ENCODE measurements around the gene UGT1A1.
"Not testable (repeated sequence)": the region's sequence is repeated elsewhere in the genome, so short reads cannot be mapped to it uniquely, and the experiment has no call there.

The UGT1A1 gene

DNA sequence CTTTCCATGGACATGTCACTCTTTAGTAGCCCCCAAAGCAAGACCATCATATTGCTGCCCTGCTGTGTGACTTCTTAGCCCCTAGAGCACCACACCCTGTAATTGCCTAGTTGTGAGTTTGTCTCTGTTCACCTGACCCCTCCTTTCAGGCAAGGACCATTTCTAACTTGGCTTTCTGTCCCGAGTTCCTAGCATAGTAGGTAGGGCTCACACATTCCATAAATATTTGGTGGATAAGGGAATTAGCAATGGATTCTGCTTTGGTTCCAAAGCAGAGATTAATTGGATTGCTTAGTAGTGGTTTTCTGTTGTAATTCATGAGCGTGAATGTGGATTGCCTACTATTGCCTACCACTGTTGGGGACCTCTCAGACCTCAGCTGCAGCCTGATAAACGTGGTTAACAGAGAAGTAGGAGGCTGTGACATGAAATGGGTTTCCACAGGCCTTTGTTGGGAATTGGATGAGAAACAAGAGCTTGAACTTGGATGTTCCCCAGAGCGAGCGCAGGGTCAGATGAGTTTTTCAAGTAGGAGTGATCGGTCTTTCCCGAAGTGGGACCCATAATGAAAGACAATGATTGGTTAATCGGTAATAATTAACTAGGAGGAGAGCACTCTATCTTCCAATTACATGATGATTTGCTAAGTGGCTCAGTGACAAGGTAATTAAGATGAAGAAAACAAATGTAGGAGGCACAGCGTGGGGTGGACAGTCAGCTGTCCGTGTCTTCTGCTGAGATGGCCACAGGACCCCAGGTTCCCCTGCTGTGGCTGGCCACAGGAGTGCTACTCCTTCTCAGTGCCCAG lies 13.4 kb upstream of the UGT1A1 start:
- H2BK15ac ChIP-seq (ENCODE audit: low read depth, poor library complexity, severe bottlenecking) = no peak overlapping the region
- H3K23ac ChIP-seq (ENCODE audit: low read length in 2 of 2) = no peak overlapping the region
- no peak overlapping the region for H2BK120ac ChIP-seq (ENCODE audit: low read depth, low read length)
- no peak overlapping the region for H3K4me2 ChIP-seq (ENCODE audit: low read length, poor library complexity, severe bottlenecking)
- peaks cover under 1 to 15% of the 10 kb centered on the region in 2 experiments for H3K27me3 ChIP-seq (ENCODE audit: control insufficient read depth in 1 of 2, insufficient read depth in 1 of 2, low read length in 2 of 2)
- no peaks in the 10 kb centered on the region for H3K9me3 ChIP-seq (ENCODE audit: control insufficient read depth, low read length)
- no peak overlapping the region for H2BK12ac ChIP-seq (ENCODE audit: low read length in 2 of 2)
- H3K79me1 ChIP-seq (replicated peaks; ENCODE audit: low read length, poor library complexity, severe bottlenecking) = no peaks in the 10 kb centered on the region
- peaks cover 2% of the 10 kb centered on the region for H3K4me1 ChIP-seq (ENCODE audit: control insufficient read depth, insufficient read depth, low read depth, low read length)
- H2AK5ac ChIP-seq (ENCODE audit: low read length, severe bottlenecking) = no peak overlapping the region
- no peak overlapping the region for H2AFZ ChIP-seq (ENCODE audit: low read depth, low read length)
- H3K36me3 ChIP-seq (ENCODE audit: control insufficient read depth in 1 of 2, insufficient read depth in 2 of 2, low read depth in 1 of 2, low read length in 2 of 2) = no peaks in the 10 kb centered on the region
- H3K4ac ChIP-seq (ENCODE audit: low read depth in 1 of 2, low read length in 2 of 2) = no peak overlapping the region
- no peak overlapping the region for H3K14ac ChIP-seq (ENCODE audit: low read length in 2 of 2)
- no peak overlapping the region for H3K9ac ChIP-seq (ENCODE audit: low read length)
- no peak overlapping the region for H2BK5ac ChIP-seq (ENCODE audit: low read depth, low read length, poor library complexity, severe bottlenecking)
- no peak overlapping the region for H4K91ac ChIP-seq (ENCODE audit: low read length)
- no peak overlapping the region for H3K4me3 ChIP-seq (ENCODE audit: insufficient read depth in 1 of 2, low read depth in 1 of 2, low read length in 2 of 2)
- WGBS = 64% methylated on average over 10 of the region's 10 CpGs
- DNase-seq = no peak
- H4K8ac ChIP-seq (ENCODE audit: low read length) = no peak overlapping the region
- H3K18ac ChIP-seq (ENCODE audit: low read depth in 1 of 2, low read length in 2 of 2) = no peak overlapping the region
- no peak overlapping the region for H3K27ac ChIP-seq (ENCODE audit: low read length, poor library complexity, severe bottlenecking)

DNA sequence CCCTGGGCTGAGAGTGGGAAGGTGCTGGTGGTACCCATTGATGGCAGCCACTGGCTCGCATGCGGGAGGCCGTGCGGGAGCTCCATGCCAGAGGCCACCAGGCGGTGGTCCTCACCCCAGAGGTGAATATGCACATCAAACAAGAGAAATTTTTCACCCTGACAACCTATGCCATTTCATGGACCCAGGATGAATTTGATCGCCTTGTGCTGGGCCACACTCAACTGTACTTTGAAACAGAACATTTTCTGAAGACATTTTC lies 12.9 kb upstream of the UGT1A1 start:
- no peak overlapping the region for H2BK12ac ChIP-seq (ENCODE audit: low read length in 2 of 2)
- peaks cover 2% of the 10 kb centered on the region for H3K4me1 ChIP-seq (ENCODE audit: control insufficient read depth, insufficient read depth, low read depth, low read length)
- H3K14ac ChIP-seq (ENCODE audit: low read length in 2 of 2) = no peak overlapping the region
- no peak overlapping the region for H2BK15ac ChIP-seq (ENCODE audit: low read depth, poor library complexity, severe bottlenecking)
- H3K18ac ChIP-seq (ENCODE audit: low read depth in 1 of 2, low read length in 2 of 2) = no peak overlapping the region
- no peak overlapping the region for H3K9ac ChIP-seq (ENCODE audit: low read length)
- no peak overlapping the region for H4K8ac ChIP-seq (ENCODE audit: low read length)
- no peak overlapping the region for H4K91ac ChIP-seq (ENCODE audit: low read length)
- H3K79me1 ChIP-seq (replicated peaks; ENCODE audit: low read length, poor library complexity, severe bottlenecking) = no peaks in the 10 kb centered on the region
- H3K27ac ChIP-seq (ENCODE audit: low read length, poor library complexity, severe bottlenecking) = no peak overlapping the region
- peaks cover 0 to 10% of the 10 kb centered on the region in 2 experiments for H3K27me3 ChIP-seq (ENCODE audit: control insufficient read depth in 1 of 2, insufficient read depth in 1 of 2, low read length in 2 of 2)
- H3K36me3 ChIP-seq (ENCODE audit: control insufficient read depth in 1 of 2, insufficient read depth in 2 of 2, low read depth in 1 of 2, low read length in 2 of 2) = no peaks in the 10 kb centered on the region
- H3K23ac ChIP-seq (ENCODE audit: low read length in 2 of 2) = no peak overlapping the region
- H3K4me2 ChIP-seq (ENCODE audit: low read length, poor library complexity, severe bottlenecking) = no peak overlapping the region
- no peak overlapping the region for H3K4ac ChIP-seq (ENCODE audit: low read depth in 1 of 2, low read length in 2 of 2)
- no peak overlapping the region for H2BK120ac ChIP-seq (ENCODE audit: low read depth, low read length)
- 89% methylated on average over 6 of the region's 6 CpGs for WGBS
- H2AK5ac ChIP-seq (ENCODE audit: low read length, severe bottlenecking) = no peak overlapping the region
- no peak for DNase-seq
- H3K4me3 ChIP-seq (ENCODE audit: insufficient read depth in 1 of 2, low read depth in 1 of 2, low read length in 2 of 2) = no peak overlapping the region
- H2BK5ac ChIP-seq (ENCODE audit: low read depth, low read length, poor library complexity, severe bottlenecking) = no peak overlapping the region
- no peaks in the 10 kb centered on the region for H3K9me3 ChIP-seq (ENCODE audit: control insufficient read depth, low read length)
- H2AFZ ChIP-seq (ENCODE audit: low read depth, low read length) = no peak overlapping the region

DNA sequence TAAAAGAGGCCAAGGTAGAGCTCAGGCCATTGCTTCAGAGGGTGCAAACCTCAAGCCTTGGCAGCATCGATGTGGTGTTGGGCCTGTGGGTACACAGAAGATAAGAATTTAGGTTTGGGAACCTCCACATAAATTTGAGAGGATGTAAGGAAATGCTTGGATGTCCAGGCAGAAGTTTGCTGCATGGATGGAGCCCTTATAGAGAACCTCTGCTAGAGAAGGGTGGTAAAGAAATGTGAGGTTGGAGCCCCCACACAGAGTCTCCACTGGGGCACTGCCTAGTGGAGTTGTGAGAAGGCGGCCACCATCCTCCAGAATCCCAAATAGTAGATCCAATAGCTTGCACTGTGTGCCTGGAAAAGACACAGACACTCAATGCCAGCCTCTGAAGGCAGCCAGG lies 9.4 kb upstream of the UGT1A1 start:
- not testable (repeated sequence) for H2AFZ ChIP-seq (ENCODE audit: low read depth, low read length); H3K27ac ChIP-seq (ENCODE audit: low read length, poor library complexity, severe bottlenecking); H2BK5ac ChIP-seq (ENCODE audit: low read depth, low read length, poor library complexity, severe bottlenecking); H3K18ac ChIP-seq (ENCODE audit: low read depth in 1 of 2, low read length in 2 of 2); H2BK120ac ChIP-seq (ENCODE audit: low read depth, low read length); H3K4me1 ChIP-seq (ENCODE audit: control insufficient read depth, insufficient read depth, low read depth, low read length); DNase-seq; H2BK12ac ChIP-seq (ENCODE audit: low read length in 2 of 2); H2BK15ac ChIP-seq (ENCODE audit: low read depth, poor library complexity, severe bottlenecking); H2AK5ac ChIP-seq (ENCODE audit: low read length, severe bottlenecking); H3K9ac ChIP-seq (ENCODE audit: low read length); H3K79me1 ChIP-seq (replicated peaks; ENCODE audit: low read length, poor library complexity, severe bottlenecking); H3K9me3 ChIP-seq (ENCODE audit: control insufficient read depth, low read length); H3K4ac ChIP-seq (ENCODE audit: low read depth in 1 of 2, low read length in 2 of 2); H3K4me2 ChIP-seq (ENCODE audit: low read length, poor library complexity, severe bottlenecking); H4K91ac ChIP-seq (ENCODE audit: low read length); H3K23ac ChIP-seq (ENCODE audit: low read length in 2 of 2); H3K36me3 ChIP-seq (ENCODE audit: control insufficient read depth in 1 of 2, insufficient read depth in 2 of 2, low read depth in 1 of 2, low read length in 2 of 2); H3K4me3 ChIP-seq (ENCODE audit: insufficient read depth in 1 of 2, low read depth in 1 of 2, low read length in 2 of 2); H4K8ac ChIP-seq (ENCODE audit: low read length); H3K14ac ChIP-seq (ENCODE audit: low read length in 2 of 2)
- H3K27me3 ChIP-seq (ENCODE audit: control insufficient read depth in 1 of 2, insufficient read depth in 1 of 2, low read length in 2 of 2) = peaks cover 0 to 14% of the 10 kb centered on the region in 2 experiments
- WGBS = 37% methylated on average over 2 of the region's 2 CpGs

DNA sequence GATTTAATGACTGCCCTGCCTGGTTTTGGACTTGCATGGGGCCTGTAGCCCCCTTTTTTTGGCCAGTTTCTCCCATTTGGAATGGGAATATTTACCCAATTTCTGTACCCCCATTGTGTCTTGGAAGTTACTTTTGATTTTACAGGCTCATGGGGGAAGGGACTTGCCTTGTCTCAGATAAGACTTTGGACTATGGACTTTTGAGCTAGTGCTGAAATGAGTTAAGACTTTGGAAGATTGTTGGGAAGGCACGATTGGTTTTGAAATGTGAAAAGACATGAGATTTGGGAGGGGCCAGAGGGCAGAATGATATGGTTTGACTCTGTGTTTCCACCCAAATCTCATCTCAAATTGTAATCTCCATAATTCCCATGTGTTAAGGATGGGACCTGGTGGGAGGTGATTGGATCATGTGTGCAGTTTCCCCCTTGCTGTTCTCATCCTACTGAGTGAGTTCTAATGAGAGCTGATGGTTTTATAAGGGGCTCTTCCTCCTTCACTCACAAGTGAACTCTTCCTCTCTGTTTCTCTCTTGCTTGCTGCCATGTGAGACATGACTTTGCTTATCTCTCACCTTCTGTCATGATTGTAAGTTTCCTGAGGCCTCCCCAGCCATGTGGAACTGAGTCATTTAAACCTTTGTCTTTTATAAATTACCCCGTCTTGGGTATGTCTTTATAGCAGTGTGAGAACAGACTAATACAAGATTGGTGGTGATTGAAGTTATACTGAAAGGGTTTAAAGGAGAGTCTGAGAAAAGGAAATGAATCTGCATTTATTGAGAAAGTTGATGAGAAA lies 8.7 kb upstream of the UGT1A1 start:
- not testable (repeated sequence) for H3K27ac ChIP-seq (ENCODE audit: low read length, poor library complexity, severe bottlenecking); H3K9me3 ChIP-seq (ENCODE audit: control insufficient read depth, low read length); H3K23ac ChIP-seq (ENCODE audit: low read length in 2 of 2); H4K8ac ChIP-seq (ENCODE audit: low read length); H3K4ac ChIP-seq (ENCODE audit: low read depth in 1 of 2, low read length in 2 of 2); H2BK12ac ChIP-seq (ENCODE audit: low read length in 2 of 2); H2BK120ac ChIP-seq (ENCODE audit: low read depth, low read length); H2AFZ ChIP-seq (ENCODE audit: low read depth, low read length); H3K4me2 ChIP-seq (ENCODE audit: low read length, poor library complexity, severe bottlenecking); H3K36me3 ChIP-seq (ENCODE audit: control insufficient read depth in 1 of 2, insufficient read depth in 2 of 2, low read depth in 1 of 2, low read length in 2 of 2); H3K4me1 ChIP-seq (ENCODE audit: control insufficient read depth, insufficient read depth, low read depth, low read length); H2BK15ac ChIP-seq (ENCODE audit: low read depth, poor library complexity, severe bottlenecking); H3K14ac ChIP-seq (ENCODE audit: low read length in 2 of 2); H3K9ac ChIP-seq (ENCODE audit: low read length); H2BK5ac ChIP-seq (ENCODE audit: low read depth, low read length, poor library complexity, severe bottlenecking); H2AK5ac ChIP-seq (ENCODE audit: low read length, severe bottlenecking); H3K18ac ChIP-seq (ENCODE audit: low read depth in 1 of 2, low read length in 2 of 2); H4K91ac ChIP-seq (ENCODE audit: low read length); H3K79me1 ChIP-seq (replicated peaks; ENCODE audit: low read length, poor library complexity, severe bottlenecking); DNase-seq; H3K4me3 ChIP-seq (ENCODE audit: insufficient read depth in 1 of 2, low read depth in 1 of 2, low read length in 2 of 2)
- peaks cover 0 to 13% of the 10 kb centered on the region in 2 experiments for H3K27me3 ChIP-seq (ENCODE audit: control insufficient read depth in 1 of 2, insufficient read depth in 1 of 2, low read length in 2 of 2)
- 56% methylated on average over 2 of the region's 2 CpGs for WGBS
